GM12878 (cell line): ENCODE results near the gene CEP131.

Experiments
- EP300 ChIP-seq, 2 experiments: fragments of 150-350 bp in 1 of 2; IDR thresholded peaks; 2 replicates each; pipeline ENCODE4 v1.6.1; 2011 to 2012; ENCODE audit warnings: low read depth in 2 of 2, low read length in 2 of 2, borderline replicate concordance in 1 of 2, improper control_type of control experiment in 1 of 2, inconsistent platforms in 1 of 2; ENCODE audit not compliant: control insufficient read depth in 1 of 2
- NR2C2 ChIP-seq: IDR thresholded peaks from 2 replicates; pipeline ENCODE4 v1.6.1; 2011; ENCODE audit warnings: borderline replicate concordance, low read depth; ENCODE audit not compliant: control insufficient read depth, insufficient read length
- SIN3A ChIP-seq: IDR thresholded peaks from 2 replicates; pipeline ENCODE4 v1.6.1; 2012; ENCODE audit warnings: low read depth, low read length, improper control_type of control experiment
- SIX5 ChIP-seq: IDR thresholded peaks from 2 replicates; pipeline ENCODE4 v1.6.1; 2011; ENCODE audit warnings: mild to moderate bottlenecking, low read depth, low read length, moderate library complexity; ENCODE audit not compliant: severe bottlenecking
- ZSCAN29 ChIP-seq: fragments of 450-650 bp; IDR thresholded peaks from 2 replicates; pipeline ENCODE4 v1.6.1; 2017; ENCODE audit warnings: mild to moderate bottlenecking, moderate library complexity
- TF ChIP-seq, protein P1 (sequence below), 3 experiments: IDR thresholded peaks in 2 of 3; conservative IDR thresholded peaks in 1 of 3; 2 replicates each; pipeline ENCODE4 v1.5.1; 2011; ENCODE audit warnings: low read depth in 3 of 3, low read length in 3 of 3, mild to moderate bottlenecking in 3 of 3, control low read depth in 2 of 3, moderate library complexity in 2 of 3, inconsistent platforms in 1 of 3, mixed read lengths in 1 of 3; ENCODE audit not compliant: control insufficient read depth in 2 of 3, insufficient read depth in 1 of 3; ENCODE audit errors: extremely low read depth in 1 of 3
- TF ChIP-seq, protein P2 (sequence below): IDR thresholded peaks from 2 replicates; pipeline ENCODE4 v1.6.1; 2012; ENCODE audit warnings: low read depth, low read length, improper control_type of control experiment
- TF ChIP-seq, protein P3 (sequence below): fragments of 450-650 bp; formaldehyde crosslinking; IDR thresholded peaks from 2 replicates; pipeline ENCODE4 v1.5.0; 2022; ENCODE audit warnings: mild to moderate bottlenecking, missing genetic modification characterization
- TF ChIP-seq, protein P4 (sequence below): fragments of 450-650 bp; IDR thresholded peaks from 2 replicates; pipeline ENCODE4 v1.6.1; 2017; ENCODE audit warnings: mild to moderate bottlenecking, moderate library complexity
- TF ChIP-seq, protein P5 (sequence below): IDR thresholded peaks from 2 replicates; pipeline ENCODE4 v1.6.1; 2011; ENCODE audit warnings: low read depth, low read length, improper control_type of control experiment, borderline replicate concordance

DNA sequence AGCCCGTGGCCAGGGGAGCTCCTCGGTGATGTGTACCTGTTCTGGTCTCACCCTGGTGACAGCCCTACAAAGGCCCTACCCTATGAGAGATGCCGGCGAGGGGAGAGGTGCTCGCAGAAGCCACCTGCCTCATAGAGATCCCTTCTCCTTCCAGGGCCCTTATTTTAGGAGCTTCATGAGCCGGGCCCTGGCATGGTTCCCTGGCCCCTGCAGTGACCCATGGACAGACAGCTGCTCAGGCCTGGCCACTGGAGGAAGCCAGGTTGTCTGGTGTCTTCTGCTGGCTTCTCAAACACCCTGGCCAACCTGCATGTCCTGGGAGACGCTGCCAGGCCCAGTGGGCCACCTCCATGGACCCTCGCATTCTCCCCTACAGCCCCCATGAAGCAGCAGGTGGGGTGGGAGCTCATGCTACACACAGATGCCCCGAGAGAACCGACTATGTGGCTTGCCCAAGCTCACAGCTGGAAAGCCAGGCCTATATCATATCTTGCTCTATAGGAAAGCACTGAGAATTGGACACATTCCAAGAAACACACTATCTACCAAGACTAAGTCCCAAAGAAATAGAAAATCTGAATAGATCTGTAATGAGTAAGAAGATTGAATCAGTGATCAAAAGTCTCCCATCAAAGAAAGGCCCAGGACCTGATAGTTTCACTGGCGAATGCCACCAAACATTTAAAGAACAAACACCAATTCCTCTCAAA lies 49.6 kb downstream of the CEP131 start:
- TF ChIP-seq, protein P1, sequence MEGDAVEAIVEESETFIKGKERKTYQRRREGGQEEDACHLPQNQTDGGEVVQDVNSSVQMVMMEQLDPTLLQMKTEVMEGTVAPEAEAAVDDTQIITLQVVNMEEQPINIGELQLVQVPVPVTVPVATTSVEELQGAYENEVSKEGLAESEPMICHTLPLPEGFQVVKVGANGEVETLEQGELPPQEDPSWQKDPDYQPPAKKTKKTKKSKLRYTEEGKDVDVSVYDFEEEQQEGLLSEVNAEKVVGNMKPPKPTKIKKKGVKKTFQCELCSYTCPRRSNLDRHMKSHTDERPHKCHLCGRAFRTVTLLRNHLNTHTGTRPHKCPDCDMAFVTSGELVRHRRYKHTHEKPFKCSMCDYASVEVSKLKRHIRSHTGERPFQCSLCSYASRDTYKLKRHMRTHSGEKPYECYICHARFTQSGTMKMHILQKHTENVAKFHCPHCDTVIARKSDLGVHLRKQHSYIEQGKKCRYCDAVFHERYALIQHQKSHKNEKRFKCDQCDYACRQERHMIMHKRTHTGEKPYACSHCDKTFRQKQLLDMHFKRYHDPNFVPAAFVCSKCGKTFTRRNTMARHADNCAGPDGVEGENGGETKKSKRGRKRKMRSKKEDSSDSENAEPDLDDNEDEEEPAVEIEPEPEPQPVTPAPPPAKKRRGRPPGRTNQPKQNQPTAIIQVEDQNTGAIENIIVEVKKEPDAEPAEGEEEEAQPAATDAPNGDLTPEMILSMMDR (IDR thresholded peaks at IDR 0.05 in 2 of 3, conservative IDR thresholded peaks at IDR 0.05 in 1 of 3; ENCODE audit: control insufficient read depth in 2 of 3, extremely low read depth in 1 of 3, insufficient read depth in 1 of 3, low read depth in 3 of 3, low read length in 3 of 3), result no peak
- TF ChIP-seq, protein P2, sequence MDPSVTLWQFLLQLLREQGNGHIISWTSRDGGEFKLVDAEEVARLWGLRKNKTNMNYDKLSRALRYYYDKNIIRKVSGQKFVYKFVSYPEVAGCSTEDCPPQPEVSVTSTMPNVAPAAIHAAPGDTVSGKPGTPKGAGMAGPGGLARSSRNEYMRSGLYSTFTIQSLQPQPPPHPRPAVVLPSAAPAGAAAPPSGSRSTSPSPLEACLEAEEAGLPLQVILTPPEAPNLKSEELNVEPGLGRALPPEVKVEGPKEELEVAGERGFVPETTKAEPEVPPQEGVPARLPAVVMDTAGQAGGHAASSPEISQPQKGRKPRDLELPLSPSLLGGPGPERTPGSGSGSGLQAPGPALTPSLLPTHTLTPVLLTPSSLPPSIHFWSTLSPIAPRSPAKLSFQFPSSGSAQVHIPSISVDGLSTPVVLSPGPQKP, result no peak
- no peak for TF ChIP-seq ZSCAN29
- TF ChIP-seq SIX5, result no peak
- TF ChIP-seq, protein P3, sequence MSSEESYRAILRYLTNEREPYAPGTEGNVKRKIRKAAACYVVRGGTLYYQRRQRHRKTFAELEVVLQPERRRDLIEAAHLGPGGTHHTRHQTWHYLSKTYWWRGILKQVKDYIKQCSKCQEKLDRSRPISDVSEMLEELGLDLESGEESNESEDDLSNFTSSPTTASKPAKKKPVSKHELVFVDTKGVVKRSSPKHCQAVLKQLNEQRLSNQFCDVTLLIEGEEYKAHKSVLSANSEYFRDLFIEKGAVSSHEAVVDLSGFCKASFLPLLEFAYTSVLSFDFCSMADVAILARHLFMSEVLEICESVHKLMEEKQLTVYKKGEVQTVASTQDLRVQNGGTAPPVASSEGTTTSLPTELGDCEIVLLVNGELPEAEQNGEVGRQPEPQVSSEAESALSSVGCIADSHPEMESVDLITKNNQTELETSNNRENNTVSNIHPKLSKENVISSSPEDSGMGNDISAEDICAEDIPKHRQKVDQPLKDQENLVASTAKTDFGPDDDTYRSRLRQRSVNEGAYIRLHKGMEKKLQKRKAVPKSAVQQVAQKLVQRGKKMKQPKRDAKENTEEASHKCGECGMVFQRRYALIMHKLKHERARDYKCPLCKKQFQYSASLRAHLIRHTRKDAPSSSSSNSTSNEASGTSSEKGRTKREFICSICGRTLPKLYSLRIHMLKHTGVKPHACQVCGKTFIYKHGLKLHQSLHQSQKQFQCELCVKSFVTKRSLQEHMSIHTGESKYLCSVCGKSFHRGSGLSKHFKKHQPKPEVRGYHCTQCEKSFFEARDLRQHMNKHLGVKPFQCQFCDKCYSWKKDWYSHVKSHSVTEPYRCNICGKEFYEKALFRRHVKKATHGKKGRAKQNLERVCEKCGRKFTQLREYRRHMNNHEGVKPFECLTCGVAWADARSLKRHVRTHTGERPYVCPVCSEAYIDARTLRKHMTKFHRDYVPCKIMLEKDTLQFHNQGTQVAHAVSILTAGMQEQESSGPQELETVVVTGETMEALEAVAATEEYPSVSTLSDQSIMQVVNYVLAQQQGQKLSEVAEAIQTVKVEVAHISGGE, result no peak
- TF ChIP-seq NR2C2, result no peak
- TF ChIP-seq EP300 (IDR thresholded peaks at IDR 0.05; ENCODE audit: borderline replicate concordance in 1 of 2, control insufficient read depth in 1 of 2, low read depth in 2 of 2, low read length in 2 of 2), result no peak
- TF ChIP-seq, protein P4, sequence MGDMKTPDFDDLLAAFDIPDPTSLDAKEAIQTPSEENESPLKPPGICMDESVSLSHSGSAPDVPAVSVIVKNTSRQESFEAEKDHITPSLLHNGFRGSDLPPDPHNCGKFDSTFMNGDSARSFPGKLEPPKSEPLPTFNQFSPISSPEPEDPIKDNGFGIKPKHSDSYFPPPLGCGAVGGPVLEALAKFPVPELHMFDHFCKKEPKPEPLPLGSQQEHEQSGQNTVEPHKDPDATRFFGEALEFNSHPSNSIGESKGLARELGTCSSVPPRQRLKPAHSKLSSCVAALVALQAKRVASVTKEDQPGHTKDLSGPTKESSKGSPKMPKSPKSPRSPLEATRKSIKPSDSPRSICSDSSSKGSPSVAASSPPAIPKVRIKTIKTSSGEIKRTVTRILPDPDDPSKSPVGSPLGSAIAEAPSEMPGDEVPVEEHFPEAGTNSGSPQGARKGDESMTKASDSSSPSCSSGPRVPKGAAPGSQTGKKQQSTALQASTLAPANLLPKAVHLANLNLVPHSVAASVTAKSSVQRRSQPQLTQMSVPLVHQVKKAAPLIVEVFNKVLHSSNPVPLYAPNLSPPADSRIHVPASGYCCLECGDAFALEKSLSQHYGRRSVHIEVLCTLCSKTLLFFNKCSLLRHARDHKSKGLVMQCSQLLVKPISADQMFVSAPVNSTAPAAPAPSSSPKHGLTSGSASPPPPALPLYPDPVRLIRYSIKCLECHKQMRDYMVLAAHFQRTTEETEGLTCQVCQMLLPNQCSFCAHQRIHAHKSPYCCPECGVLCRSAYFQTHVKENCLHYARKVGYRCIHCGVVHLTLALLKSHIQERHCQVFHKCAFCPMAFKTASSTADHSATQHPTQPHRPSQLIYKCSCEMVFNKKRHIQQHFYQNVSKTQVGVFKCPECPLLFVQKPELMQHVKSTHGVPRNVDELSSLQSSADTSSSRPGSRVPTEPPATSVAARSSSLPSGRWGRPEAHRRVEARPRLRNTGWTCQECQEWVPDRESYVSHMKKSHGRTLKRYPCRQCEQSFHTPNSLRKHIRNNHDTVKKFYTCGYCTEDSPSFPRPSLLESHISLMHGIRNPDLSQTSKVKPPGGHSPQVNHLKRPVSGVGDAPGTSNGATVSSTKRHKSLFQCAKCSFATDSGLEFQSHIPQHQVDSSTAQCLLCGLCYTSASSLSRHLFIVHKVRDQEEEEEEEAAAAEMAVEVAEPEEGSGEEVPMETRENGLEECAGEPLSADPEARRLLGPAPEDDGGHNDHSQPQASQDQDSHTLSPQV, result no peak
- no peak for TF ChIP-seq SIN3A
- TF ChIP-seq, protein P5, sequence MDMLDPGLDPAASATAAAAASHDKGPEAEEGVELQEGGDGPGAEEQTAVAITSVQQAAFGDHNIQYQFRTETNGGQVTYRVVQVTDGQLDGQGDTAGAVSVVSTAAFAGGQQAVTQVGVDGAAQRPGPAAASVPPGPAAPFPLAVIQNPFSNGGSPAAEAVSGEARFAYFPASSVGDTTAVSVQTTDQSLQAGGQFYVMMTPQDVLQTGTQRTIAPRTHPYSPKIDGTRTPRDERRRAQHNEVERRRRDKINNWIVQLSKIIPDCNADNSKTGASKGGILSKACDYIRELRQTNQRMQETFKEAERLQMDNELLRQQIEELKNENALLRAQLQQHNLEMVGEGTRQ, result no peak
